Activated T-cell treated with anti-CD3 and anti-CD28 coated beads for 4 hours (primary cell): ENCODE results near the gene ZFP36L1.

ENCODE experiments used
- DNase-seq: peaks from one replicate; pipeline ENCODE4 v3.0.0-alpha.2; 2020

The ZFP36L1 gene

GRCh38 chr14:68795597-68796417 is 2.9 kb upstream of the ZFP36L1 start:
- DNase-seq, result peak; percentile 73

GRCh38 chr14:68794851-68795596 is 2.2 kb upstream of the ZFP36L1 start:
- no peak for DNase-seq

GRCh38 chr14:68794130-68794850 is 1.4 kb upstream of the ZFP36L1 start:
- peak; percentile 79 for DNase-seq

GRCh38 chr14:68793734-68794129 is 865 bp upstream of the ZFP36L1 start:
- no peak for DNase-seq

- no peak for DNase-seq
These were observed 239 bp downstream of the ZFP36L1 start for GRCh38 chr14:68792678-68792978.

GRCh38 chr14:68791902-68792677 is 777 bp downstream of the ZFP36L1 start:
- no peak for DNase-seq

GRCh38 chr14:68791078-68791901 is 1.6 kb downstream of the ZFP36L1 start:
- no peak for DNase-seq

- DNase-seq, result no peak
These were observed 2.2 kb downstream of the ZFP36L1 start for GRCh38 chr14:68790644-68791077.

GRCh38 chr14:68789821-68790643 is 2.8 kb downstream of the ZFP36L1 start:
- DNase-seq, result no peak

GRCh38 chr14:68788996-68789820 is 3.7 kb downstream of the ZFP36L1 start:
- peak; percentile 79 for DNase-seq

- no peak for DNase-seq
These were observed 4.4 kb downstream of the ZFP36L1 start for GRCh38 chr14:68788275-68788995.

GRCh38 chr14:68787092-68787992 is 5.5 kb downstream of the ZFP36L1 start:
- no peak for DNase-seq

- DNase-seq, result no peak
These were observed 6.3 kb downstream of the ZFP36L1 start for GRCh38 chr14:68786491-68787091.

GRCh38 chr14:68785534-68786490 is 7.1 kb downstream of the ZFP36L1 start:
- DNase-seq, result no peak

- no peak for DNase-seq
These were observed 7.8 kb downstream of the ZFP36L1 start for GRCh38 chr14:68784978-68785533.

GRCh38 chr14:68784226-68784910 is 8.5 kb downstream of the ZFP36L1 start:
- DNase-seq, result no peak
